ENCODE results near the gene FGFR3. TPM values are rescaled to one million over a fixed set of nuclear protein-coding genes. Genes with fewer than 3 reads are reported as not detected.

The FGFR3 gene
- total RNA-seq, 1 donor from 2014 or later, result 34.2 TPM

DNA sequence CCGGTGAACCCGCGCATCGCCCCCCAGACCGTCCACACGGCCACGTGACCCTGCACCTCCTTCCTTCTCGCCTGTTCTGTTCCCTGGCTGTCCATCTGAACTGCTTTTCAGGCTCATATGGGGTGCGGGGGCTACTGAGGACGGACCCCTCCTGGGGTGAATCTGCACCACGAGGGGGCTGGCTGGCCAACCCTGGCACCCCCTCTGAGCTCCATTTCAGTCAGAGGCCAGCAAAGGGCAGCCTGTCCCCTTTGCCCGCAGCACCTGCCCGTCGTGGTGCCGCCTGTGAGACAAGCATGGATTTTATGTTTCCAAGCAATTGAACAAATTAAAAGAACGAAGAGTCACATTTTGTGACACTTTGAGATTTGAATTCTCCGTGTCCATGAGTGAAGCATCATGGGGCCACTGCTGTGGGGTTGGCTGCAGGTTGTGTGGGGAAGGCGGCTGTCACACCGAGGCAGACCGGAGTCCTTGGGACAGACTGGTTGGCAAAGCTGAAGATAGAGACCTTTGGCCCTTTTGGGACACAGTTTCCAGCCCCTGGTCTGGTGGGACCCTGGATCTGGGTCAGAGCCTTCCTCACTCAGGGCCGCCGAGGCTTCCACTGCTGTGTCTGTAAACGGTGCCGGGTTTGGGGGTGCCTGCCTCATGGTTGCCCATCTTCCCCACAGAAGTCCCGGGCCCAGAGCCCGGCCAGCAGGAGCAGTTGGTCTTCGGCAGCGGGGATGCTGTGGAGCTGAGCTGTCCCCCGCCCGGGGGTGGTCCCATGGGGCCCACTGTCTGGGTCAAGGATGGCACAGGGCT lies 5.7 kb downstream of the FGFR3 start:
- no peak for ATAC-seq
- Histone ChIP-seq H3K27ac (no peak overlapping the region), H3K4me1 (peaks cover 18% of the 10 kb centered on the region), H3K27me3 (ENCODE audit: low read depth) (peaks cover 40% of the 10 kb centered on the region), H3K4me3 (no peak overlapping the region), H3K36me3 (peaks cover 6% of the 10 kb centered on the region), H3K9me3 (no peaks in the 10 kb centered on the region)
- no peak for DNase-seq
- intact Hi-C loops (cut with DNase I), result no loop called here
- TF ChIP-seq, protein P1, sequence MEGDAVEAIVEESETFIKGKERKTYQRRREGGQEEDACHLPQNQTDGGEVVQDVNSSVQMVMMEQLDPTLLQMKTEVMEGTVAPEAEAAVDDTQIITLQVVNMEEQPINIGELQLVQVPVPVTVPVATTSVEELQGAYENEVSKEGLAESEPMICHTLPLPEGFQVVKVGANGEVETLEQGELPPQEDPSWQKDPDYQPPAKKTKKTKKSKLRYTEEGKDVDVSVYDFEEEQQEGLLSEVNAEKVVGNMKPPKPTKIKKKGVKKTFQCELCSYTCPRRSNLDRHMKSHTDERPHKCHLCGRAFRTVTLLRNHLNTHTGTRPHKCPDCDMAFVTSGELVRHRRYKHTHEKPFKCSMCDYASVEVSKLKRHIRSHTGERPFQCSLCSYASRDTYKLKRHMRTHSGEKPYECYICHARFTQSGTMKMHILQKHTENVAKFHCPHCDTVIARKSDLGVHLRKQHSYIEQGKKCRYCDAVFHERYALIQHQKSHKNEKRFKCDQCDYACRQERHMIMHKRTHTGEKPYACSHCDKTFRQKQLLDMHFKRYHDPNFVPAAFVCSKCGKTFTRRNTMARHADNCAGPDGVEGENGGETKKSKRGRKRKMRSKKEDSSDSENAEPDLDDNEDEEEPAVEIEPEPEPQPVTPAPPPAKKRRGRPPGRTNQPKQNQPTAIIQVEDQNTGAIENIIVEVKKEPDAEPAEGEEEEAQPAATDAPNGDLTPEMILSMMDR (IDR thresholded peaks at IDR 0.05), result no peak

GRCh38 chr4:1799387-1800375 lies 6.6 kb downstream of the FGFR3 start:
- TF ChIP-seq, protein P1 (IDR thresholded peaks at IDR 0.05), result no peak
- no peak for DNase-seq
- intact Hi-C loops (cut with DNase I), result no loop called here
- Histone ChIP-seq H3K4me1 (peaks cover 11% of the 10 kb centered on the region), H3K9me3 (no peaks in the 10 kb centered on the region), H3K27ac (no peak overlapping the region), H3K36me3 (peaks cover 11% of the 10 kb centered on the region), H3K27me3 (ENCODE audit: low read depth) (peaks cover 33% of the 10 kb centered on the region), H3K4me3 (no peak overlapping the region)
- ATAC-seq, result no peak

GRCh38 chr4:1800805-1801204 lies 7.7 kb downstream of the FGFR3 start:
- intact Hi-C loops (cut with DNase I), result no loop called here
- TF ChIP-seq, protein P1 (IDR thresholded peaks at IDR 0.05), result no peak
- DNase-seq, result no peak
- Histone ChIP-seq H3K27me3 (ENCODE audit: low read depth) (peaks cover 22% of the 10 kb centered on the region), H3K4me1 (peaks cover 1% of the 10 kb centered on the region), H3K4me3 (no peak overlapping the region), H3K36me3 (peaks cover 11% of the 10 kb centered on the region), H3K9me3 (no peaks in the 10 kb centered on the region), H3K27ac (no peak overlapping the region)
- ATAC-seq, result no peak

DNA sequence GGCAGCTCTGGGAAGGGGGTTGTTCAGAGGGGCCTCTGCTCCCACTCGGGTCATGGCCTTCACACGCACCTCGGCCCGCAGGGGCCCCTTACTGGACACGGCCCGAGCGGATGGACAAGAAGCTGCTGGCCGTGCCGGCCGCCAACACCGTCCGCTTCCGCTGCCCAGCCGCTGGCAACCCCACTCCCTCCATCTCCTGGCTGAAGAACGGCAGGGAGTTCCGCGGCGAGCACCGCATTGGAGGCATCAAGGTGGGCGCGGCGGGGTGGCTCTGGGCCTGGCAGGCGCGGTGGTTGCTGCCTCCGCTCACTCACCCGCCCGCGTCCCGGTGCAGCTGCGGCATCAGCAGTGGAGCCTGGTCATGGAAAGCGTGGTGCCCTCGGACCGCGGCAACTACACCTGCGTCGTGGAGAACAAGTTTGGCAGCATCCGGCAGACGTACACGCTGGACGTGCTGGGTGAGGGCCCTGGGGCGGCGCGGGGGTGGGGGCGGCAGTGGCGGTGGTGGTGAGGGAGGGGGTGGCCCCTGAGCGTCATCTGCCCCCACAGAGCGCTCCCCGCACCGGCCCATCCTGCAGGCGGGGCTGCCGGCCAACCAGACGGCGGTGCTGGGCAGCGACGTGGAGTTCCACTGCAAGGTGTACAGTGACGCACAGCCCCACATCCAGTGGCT lies 8.3 kb downstream of the FGFR3 start:
- H3K4me3 ChIP-seq, result no peak overlapping the region
- peaks cover 16% of the 10 kb centered on the region for H3K27me3 ChIP-seq (ENCODE audit: low read depth)
- H3K9me3 ChIP-seq, result no peaks in the 10 kb centered on the region
- TF ChIP-seq, protein P1 (IDR thresholded peaks at IDR 0.05), result no peak
- ATAC-seq (no peak), DNase-seq (no peak)
- intact Hi-C loops (cut with DNase I), result no loop called here
- H3K36me3 ChIP-seq, result peaks cover 11% of the 10 kb centered on the region
- H3K27ac ChIP-seq, result no peak overlapping the region
- H3K4me1 ChIP-seq, result no peaks in the 10 kb centered on the region

DNA sequence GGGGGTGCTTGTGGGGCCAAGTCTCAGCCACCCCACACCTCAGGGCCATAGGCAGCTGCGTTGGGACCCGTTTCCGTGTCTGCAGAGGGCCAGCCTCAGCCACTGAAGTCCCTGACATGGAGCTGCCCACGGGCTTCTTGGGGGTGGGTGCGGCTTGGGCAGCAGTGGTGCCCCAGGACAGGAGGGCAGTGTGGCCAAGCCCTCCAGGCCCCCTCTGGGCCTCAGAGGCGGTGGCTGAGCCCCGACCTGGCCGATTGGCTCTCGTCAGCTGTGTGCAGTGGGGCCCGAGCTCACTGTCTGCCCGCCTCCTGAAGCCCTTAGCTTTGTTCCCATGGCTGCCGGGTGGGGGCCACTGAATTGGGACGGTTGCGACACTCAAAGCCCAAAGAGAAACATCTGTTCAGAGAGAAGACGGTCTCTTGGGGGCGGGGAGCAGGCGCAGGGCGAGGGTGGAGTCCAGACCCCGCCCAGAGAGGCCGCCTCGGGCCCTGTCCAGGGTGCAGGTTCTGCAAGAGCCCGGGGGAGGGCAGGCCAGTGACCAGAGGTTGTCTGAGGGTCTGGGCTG lies 9.1 kb downstream of the FGFR3 start:
- no peak overlapping the region for H3K27ac ChIP-seq
- DNase-seq (no peak), ATAC-seq (no peak)
- H3K36me3 ChIP-seq, result peaks cover 11% of the 10 kb centered on the region
- TF ChIP-seq, protein P1 (IDR thresholded peaks at IDR 0.05), result no peak
- H3K4me1 ChIP-seq, result no peaks in the 10 kb centered on the region
- no peaks in the 10 kb centered on the region for H3K9me3 ChIP-seq
- intact Hi-C loops (cut with DNase I), result no loop called here
- no peak overlapping the region for H3K4me3 ChIP-seq
- H3K27me3 ChIP-seq (ENCODE audit: low read depth), result peaks cover 8% of the 10 kb centered on the region

All from lower lobe of right lung (tissue), 2 donors.